HEK293 (cell line): ENCODE results near the gene SHISA9.

ENCODE experiments used
- CTCF ChIA-PET: fragments of 350-600 bp; formaldehyde crosslinking; extraction: SDS; loops from one replicate; lab custom pipeline; 2021; ENCODE audit warnings: antibody characterized with exemption; lab: Yijun Ruan, JAX
- POLR2A ChIA-PET: fragments of 300-600 bp; formaldehyde crosslinking; extraction: SDS; loops from one replicate; lab custom pipeline; 2020; ENCODE audit warnings: antibody characterized with exemption, inconsistent platforms; lab: Yijun Ruan, JAX
- H3K27ac ChIP-seq: fragments of 200-500 bp; sonication (Bioruptor generic); 2 replicates; pipeline ENCODE4 v1.5.1; 2014; ENCODE audit warnings: low read depth, low read length, control low read depth, inconsistent platforms; ENCODE audit errors: extremely low read depth
- H3K36me3 ChIP-seq, 2 experiments: fragments of 200-500 bp in 1 of 2; sonication (Bioruptor generic) in 1 of 2; 1 replicate in 1 of 2; 2 replicates in 1 of 2; pipeline ENCODE4 v1.5.1; 2014 to 2017; ENCODE audit warnings: inconsistent platforms in 2 of 2, low read length in 2 of 2; ENCODE audit not compliant: control insufficient read depth in 2 of 2, insufficient read depth in 1 of 2
- H3K4me1 ChIP-seq: fragments of 200-500 bp; sonication (Bioruptor generic); 2 replicates; pipeline ENCODE4 v1.5.1; 2014; ENCODE audit warnings: mild to moderate bottlenecking, low read length, inconsistent platforms; ENCODE audit not compliant: control insufficient read depth, insufficient read depth
- H3K4me3 ChIP-seq: 2 replicates; pipeline ENCODE4 v1.5.1; 2011; ENCODE audit warnings: low read depth, mild to moderate bottlenecking, control low read depth, low read length, moderate library complexity
- H3K9me3 ChIP-seq: fragments of 200-500 bp; sonication (Bioruptor generic); 2 replicates; pipeline ENCODE4 v1.5.1; 2014; ENCODE audit warnings: low read depth, low read length, inconsistent platforms; ENCODE audit not compliant: control insufficient read depth, insufficient read depth
- FEZF1 ChIP-seq: fragments of 450-650 bp; formaldehyde crosslinking; IDR thresholded peaks from 2 replicates; pipeline ENCODE4 v1.5.1; 2016; ENCODE audit warnings: missing biosample characterization, missing genetic modification characterization
- GLI4 ChIP-seq: fragments of 450-650 bp; formaldehyde crosslinking; IDR thresholded peaks from 2 replicates; pipeline ENCODE4 v1.5.1; 2016; ENCODE audit warnings: missing biosample characterization, missing genetic modification characterization
- PRDM2 ChIP-seq: fragments of 450-650 bp; formaldehyde crosslinking; IDR thresholded peaks from 2 replicates; pipeline ENCODE4 v1.5.1; 2016; ENCODE audit warnings: missing biosample characterization, missing genetic modification characterization, borderline replicate concordance
- PRDM4 ChIP-seq: fragments of 450-650 bp; formaldehyde crosslinking; IDR thresholded peaks from 2 replicates; pipeline ENCODE4 v1.5.1; 2017; ENCODE audit warnings: missing biosample characterization, missing genetic modification characterization
- RBAK ChIP-seq: fragments of 450-650 bp; formaldehyde crosslinking; IDR thresholded peaks from 2 replicates; pipeline ENCODE4 v1.5.1; 2016; ENCODE audit warnings: missing biosample characterization, missing genetic modification characterization
- REST ChIP-seq: fragments of 450-650 bp; formaldehyde crosslinking; IDR thresholded peaks from 2 replicates; pipeline ENCODE4 v1.5.1; 2016; ENCODE audit warnings: missing biosample characterization, missing genetic modification characterization
- SCRT2 ChIP-seq: fragments of 450-650 bp; formaldehyde crosslinking; IDR thresholded peaks from 2 replicates; pipeline ENCODE4 v1.5.1; 2016; ENCODE audit warnings: missing biosample characterization, missing genetic modification characterization
- YY1 ChIP-seq: fragments of 450-650 bp; formaldehyde crosslinking; IDR thresholded peaks from 2 replicates; pipeline ENCODE4 v1.5.1; 2018; ENCODE audit warnings: missing biosample characterization, missing genetic modification characterization
- ZBTB17 ChIP-seq: fragments of 450-650 bp; formaldehyde crosslinking; IDR thresholded peaks from 2 replicates; pipeline ENCODE4 v1.5.1; 2016; ENCODE audit warnings: missing biosample characterization, missing genetic modification characterization
- ZBTB7A ChIP-seq: fragments of 450-650 bp; formaldehyde crosslinking; IDR thresholded peaks from 2 replicates; pipeline ENCODE4 v1.5.1; 2016; ENCODE audit warnings: low read depth, missing biosample characterization, missing genetic modification characterization
- ZFP41 ChIP-seq: fragments of 450-650 bp; formaldehyde crosslinking; IDR thresholded peaks from 2 replicates; pipeline ENCODE4 v1.5.1; 2016; ENCODE audit warnings: missing biosample characterization, missing genetic modification characterization, borderline replicate concordance
- ZNF184 ChIP-seq: fragments of 450-650 bp; IDR thresholded peaks from 2 replicates; pipeline ENCODE4 v1.5.1; 2018; ENCODE audit warnings: missing biosample characterization, mild to moderate bottlenecking, missing genetic modification characterization
- ZNF221 ChIP-seq: fragments of 450-650 bp; formaldehyde crosslinking; IDR thresholded peaks from 2 replicates; pipeline ENCODE4 v1.5.1; 2017; ENCODE audit warnings: missing biosample characterization, missing genetic modification characterization, borderline replicate concordance
- ZNF23 ChIP-seq: fragments of 450-650 bp; formaldehyde crosslinking; IDR thresholded peaks from 2 replicates; pipeline ENCODE4 v1.5.1; 2016; ENCODE audit warnings: missing biosample characterization, missing genetic modification characterization, borderline replicate concordance
- ZNF354C ChIP-seq: fragments of 450-650 bp; formaldehyde crosslinking; IDR thresholded peaks from 2 replicates; pipeline ENCODE4 v1.5.1; 2016; ENCODE audit warnings: missing biosample characterization, missing genetic modification characterization, low read depth, borderline replicate concordance
- ZNF37A ChIP-seq: fragments of 450-650 bp; IDR thresholded peaks from 2 replicates; pipeline ENCODE4 v1.5.1; 2018; ENCODE audit warnings: missing biosample characterization, missing genetic modification characterization
- ZNF416 ChIP-seq: fragments of 450-650 bp; formaldehyde crosslinking; IDR thresholded peaks from 2 replicates; pipeline ENCODE4 v1.5.1; 2016; ENCODE audit warnings: missing biosample characterization, missing genetic modification characterization
- ZNF473 ChIP-seq: fragments of 450-650 bp; formaldehyde crosslinking; IDR thresholded peaks from 2 replicates; pipeline ENCODE4 v1.5.1; 2017; ENCODE audit warnings: missing biosample characterization, missing genetic modification characterization
- ZNF530 ChIP-seq: fragments of 450-650 bp; formaldehyde crosslinking; IDR thresholded peaks from 2 replicates; pipeline ENCODE4 v1.5.1; 2016; ENCODE audit warnings: low read depth, missing biosample characterization, missing genetic modification characterization
- ZNF560 ChIP-seq: fragments of 450-650 bp; formaldehyde crosslinking; IDR thresholded peaks from 2 replicates; pipeline ENCODE4 v1.5.1; 2017; ENCODE audit warnings: missing biosample characterization, missing genetic modification characterization, borderline replicate concordance
- ZNF600 ChIP-seq: fragments of 450-650 bp; formaldehyde crosslinking; IDR thresholded peaks from 2 replicates; pipeline ENCODE4 v1.5.1; 2016; ENCODE audit warnings: missing biosample characterization, missing genetic modification characterization
- ZNF707 ChIP-seq: fragments of 450-650 bp; formaldehyde crosslinking; IDR thresholded peaks from 2 replicates; pipeline ENCODE4 v1.5.1; 2016; ENCODE audit warnings: missing biosample characterization, missing genetic modification characterization
- ZNF791 ChIP-seq: fragments of 450-650 bp; formaldehyde crosslinking; IDR thresholded peaks from 2 replicates; pipeline ENCODE4 v1.5.1; 2016; ENCODE audit warnings: missing biosample characterization, missing genetic modification characterization
- ZNF843 ChIP-seq: fragments of 450-650 bp; formaldehyde crosslinking; IDR thresholded peaks from 2 replicates; pipeline ENCODE4 v1.5.1; 2016; ENCODE audit warnings: missing biosample characterization, missing genetic modification characterization

SHISA9 gene

GRCh38 chr16:13102401-13102800 is 201.0 kb downstream of the SHISA9 start (continued):
- TF ChIP-seq ZNF791 (tag by site-specific recombination) = no peak
- TF ChIP-seq ZNF23 = no peak
- TF ChIP-seq ZNF354C = no peak
- TF ChIP-seq PRDM4 (tag by site-specific recombination) = no peak

- ChIA-PET CTCF (no interaction called here), POLR2A (no interaction called here)
- TF ChIP-seq SCRT2 (tag by site-specific recombination) (no peak), ZNF530 (tag by site-specific recombination) (no peak), ZNF37A (no peak), ZNF843 (tag by site-specific recombination) (no peak), FEZF1 (tag by site-specific recombination) (no peak), ZNF707 (tag by site-specific recombination) (no peak), ZNF600 (tag by site-specific recombination) (no peak), GLI4 (no peak), ZBTB17 (no peak), ZNF221 (tag by site-specific recombination) (no peak), RBAK (tag by site-specific recombination) (no peak), REST (tag by site-specific recombination) (no peak)
- TF ChIP-seq, all 188 proteins: peak for 0
- H3K36me3 ChIP-seq = no peaks in the 10 kb centered on the region
- no peak overlapping the region for H3K27ac ChIP-seq
- H3K9me3 ChIP-seq = no peaks in the 10 kb centered on the region
- H3K4me3 ChIP-seq = no peak overlapping the region
- H3K4me1 ChIP-seq = no peaks in the 10 kb centered on the region
These were observed 202.6 kb downstream of the SHISA9 start for GRCh38 chr16:13103831-13104530.

- CTCF ChIA-PET = no interaction called here
- Histone ChIP-seq H3K4me1 (no peaks in the 10 kb centered on the region), H3K9me3 (no peaks in the 10 kb centered on the region), H3K4me3 (no peak overlapping the region), H3K27ac (no peak overlapping the region), H3K36me3 (no peaks in the 10 kb centered on the region)
- POLR2A ChIA-PET = no interaction called here
- no peak for TF ChIP-seq ZFP41 (tag by site-specific recombination)
- no peak for TF ChIP-seq ZNF221 (tag by site-specific recombination)
- TF ChIP-seq ZBTB7A = no peak
- TF ChIP-seq ZNF560 (tag by site-specific recombination) = no peak
- no peak for TF ChIP-seq YY1 (tag by site-specific recombination)
- no peak for TF ChIP-seq ZNF184 (tag by site-specific recombination)
- no peak for TF ChIP-seq ZNF473 (tag by site-specific recombination)
- no peak for TF ChIP-seq ZNF416 (tag by site-specific recombination)
- TF ChIP-seq PRDM2 (tag by site-specific recombination) = no peak
These were observed 203.4 kb downstream of the SHISA9 start for GRCh38 chr16:13104772-13105171.
